Activated naive CD8-positive, alpha-beta T cell treated with anti-CD3 and anti-CD28 coated beads, Interleukin-2, amount 10 ng/mL, durations not matched to agents 7 days and 5 days (primary cell): ENCODE results near the gene VANGL2. TPM values are rescaled to one million over a fixed set of nuclear protein-coding genes. Genes with fewer than 3 reads are reported as not detected.

Experiments used
- ATAC-seq: fragments of 150-1000 bp; cut with Tn5 transposase; one replicate; pipeline ENCODE4 v1.10.0; 2021; ENCODE audit warnings: low read depth, moderate library complexity
- POLR2A ChIA-PET: fragments of 350-600 bp; sonication (Branson Sonifier 250); formaldehyde crosslinking; loops from one replicate; lab custom pipeline; 2021; ENCODE audit warnings: antibody characterized with exemption; lab: Charles Lee
- DNase-seq: peaks from one replicate; pipeline ENCODE4 v3.0.0; 2021
- H3K27ac Mint-ChIP-seq: one replicate; pipeline ENCODE4 v1.8.0; 2022; ENCODE audit warnings: mild to moderate bottlenecking, mixed read lengths
- H3K27me3 Mint-ChIP-seq: one replicate; pipeline ENCODE4 v1.8.0; 2022; ENCODE audit warnings: mild to moderate bottlenecking, moderate library complexity, mixed read lengths
- H3K36me3 Mint-ChIP-seq: one replicate; pipeline ENCODE4 v1.8.0; 2021; ENCODE audit warnings: mild to moderate bottlenecking, mixed read lengths
- H3K4me1 Mint-ChIP-seq: one replicate; pipeline ENCODE4 v1.8.0; 2021; ENCODE audit warnings: mixed read lengths
- H3K4me3 Mint-ChIP-seq: one replicate; pipeline ENCODE4 v1.8.0; 2022; ENCODE audit warnings: mild to moderate bottlenecking, moderate library complexity, mixed read lengths
- H3K9me3 Mint-ChIP-seq: one replicate; pipeline ENCODE4 v1.8.0; 2021; ENCODE audit warnings: mixed read lengths
- total RNA-seq, 2 experiments: library from RNA; stranded (reverse); gene quantifications; one replicate each; pipeline ENCODE4 v1.2.3, GENCODE V29; 2021

Gene VANGL2
- total RNA-seq, 2 experiments from 2014 or later, result 0.06 to 0.34 TPM

- ATAC-seq, result peak; percentile 27
- H3K27me3 Mint-ChIP-seq, result no peaks in the 10 kb centered on the region
- H3K4me1 Mint-ChIP-seq, result peaks cover 33% of the 10 kb centered on the region
- POLR2A ChIA-PET, result interaction anchor here (0.6 to 1.4 kb wide), 5 partner anchors 12 to 73 kb away, joined by 3 read pairs; partner anchors contain the start of gene SLAMF6
- H3K4me3 Mint-ChIP-seq, result peak overlapping the region; percentile 23
- H3K36me3 Mint-ChIP-seq, result peaks cover 5% of the 10 kb centered on the region
- no peaks in the 10 kb centered on the region for H3K9me3 Mint-ChIP-seq
- DNase-seq, result no peak
- peak overlapping the region; percentile 65 for H3K27ac Mint-ChIP-seq
Observed at GRCh38 chr1:160451119-160451858, 50.9 kb downstream of the VANGL2 start.

GRCh38 chr1:160451859-160452232 is 51.5 kb downstream of the VANGL2 start:
- POLR2A ChIA-PET, result interaction anchor here (0.6 to 1.4 kb wide), 4 partner anchors 12 to 72 kb away, joined by 3 read pairs; partner anchors contain the start of gene SLAMF6
- Mint-ChIP-seq H3K4me3 (peak overlapping the region; percentile 23), H3K9me3 (no peaks in the 10 kb centered on the region), H3K4me1 (peaks cover 30% of the 10 kb centered on the region), H3K27me3 (no peaks in the 10 kb centered on the region), H3K27ac (peak overlapping the region; percentile 65), H3K36me3 (peaks cover 5% of the 10 kb centered on the region)
- ATAC-seq (no peak), DNase-seq (no peak)

- H3K27ac Mint-ChIP-seq, result peak overlapping the region; percentile 54
- peaks cover 5% of the 10 kb centered on the region for H3K36me3 Mint-ChIP-seq
- no peak for DNase-seq
- ATAC-seq, result no peak
- POLR2A ChIA-PET, result no interaction called here
- H3K9me3 Mint-ChIP-seq, result no peaks in the 10 kb centered on the region
- H3K4me3 Mint-ChIP-seq, result peak overlapping the region; percentile 1
- peaks cover 24% of the 10 kb centered on the region for H3K4me1 Mint-ChIP-seq
- no peaks in the 10 kb centered on the region for H3K27me3 Mint-ChIP-seq
Observed at GRCh38 chr1:160453443-160453842, 53.1 kb downstream of the VANGL2 start.

GRCh38 chr1:160454371-160455152 is 54.2 kb downstream of the VANGL2 start:
- no peak for ATAC-seq
- no peak overlapping the region for H3K27ac Mint-ChIP-seq
- no peak overlapping the region for H3K4me3 Mint-ChIP-seq

GRCh38 chr1:160455153-160455517 is 54.8 kb downstream of the VANGL2 start:
- Mint-ChIP-seq H3K4me3 (no peak overlapping the region), H3K27ac (peak overlapping the region; percentile 50), H3K9me3 (no peaks in the 10 kb centered on the region), H3K4me1 (peaks cover 29% of the 10 kb centered on the region), H3K27me3 (no peaks in the 10 kb centered on the region), H3K36me3 (peaks cover 5% of the 10 kb centered on the region)
- DNase-seq (no peak), ATAC-seq (no peak)
- POLR2A ChIA-PET, result interaction anchor here (0.7 kb wide), 1 partner anchor 8 kb away, joined by 3 read pairs; no protein-coding TSS in a partner anchor

More at GRCh38 chr1:160454371-160455152, 54.2 kb downstream of the VANGL2 start:
- Mint-ChIP-seq H3K9me3 (no peaks in the 10 kb centered on the region), H3K27me3 (no peaks in the 10 kb centered on the region), H3K4me1 (peaks cover 28% of the 10 kb centered on the region), H3K36me3 (peaks cover 5% of the 10 kb centered on the region)
- POLR2A ChIA-PET, result no interaction called here
- no peak for DNase-seq

GRCh38 chr1:160459056-160459455 is 58.7 kb downstream of the VANGL2 start:
- no peak overlapping the region for H3K27ac Mint-ChIP-seq
- POLR2A ChIA-PET, result no interaction called here
- H3K4me3 Mint-ChIP-seq, result no peak overlapping the region
- no peaks in the 10 kb centered on the region for H3K27me3 Mint-ChIP-seq
- H3K4me1 Mint-ChIP-seq, result peaks cover 36% of the 10 kb centered on the region
- ATAC-seq (no peak), DNase-seq (no peak)
- H3K9me3 Mint-ChIP-seq, result peaks cover 1% of the 10 kb centered on the region
- H3K36me3 Mint-ChIP-seq, result no peaks in the 10 kb centered on the region

- ATAC-seq, result no peak
Observed at GRCh38 chr1:160459687-160460086, 59.3 kb downstream of the VANGL2 start.

GRCh38 chr1:160460214-160460642 is 59.9 kb downstream of the VANGL2 start:
- DNase-seq (no peak), ATAC-seq (no peak)
- Mint-ChIP-seq H3K4me1 (peaks cover 38% of the 10 kb centered on the region), H3K4me3 (peak overlapping the region; percentile 66), H3K36me3 (peaks cover 2% of the 10 kb centered on the region), H3K27ac (peak overlapping the region; percentile 87), H3K9me3 (peaks cover 1% of the 10 kb centered on the region), H3K27me3 (no peaks in the 10 kb centered on the region)
- POLR2A ChIA-PET, result no interaction called here

More at GRCh38 chr1:160459687-160460086, 59.3 kb downstream of the VANGL2 start:
- Mint-ChIP-seq H3K27ac (no peak overlapping the region), H3K9me3 (peaks cover 1% of the 10 kb centered on the region), H3K36me3 (no peaks in the 10 kb centered on the region), H3K4me3 (no peak overlapping the region), H3K27me3 (no peaks in the 10 kb centered on the region), H3K4me1 (peaks cover 40% of the 10 kb centered on the region)
- no peak for DNase-seq
- POLR2A ChIA-PET, result no interaction called here

GRCh38 chr1:160460683-160461287 is 60.4 kb downstream of the VANGL2 start:
- H3K27ac Mint-ChIP-seq, result peak overlapping the region; percentile 87
- H3K4me1 Mint-ChIP-seq, result peaks cover 38% of the 10 kb centered on the region
- peaks cover 1% of the 10 kb centered on the region for H3K9me3 Mint-ChIP-seq
- no peaks in the 10 kb centered on the region for H3K27me3 Mint-ChIP-seq
- H3K36me3 Mint-ChIP-seq, result peaks cover 5% of the 10 kb centered on the region
- peak overlapping the region; percentile 66 for H3K4me3 Mint-ChIP-seq
- DNase-seq (no peak), ATAC-seq (peak; percentile 53)
- POLR2A ChIA-PET, result no interaction called here

GRCh38 chr1:160465123-160465522 is 64.8 kb downstream of the VANGL2 start:
- H3K4me3 Mint-ChIP-seq, result no peak overlapping the region
- H3K27me3 Mint-ChIP-seq, result no peaks in the 10 kb centered on the region
- H3K9me3 Mint-ChIP-seq, result peaks cover 1% of the 10 kb centered on the region
- POLR2A ChIA-PET, result no interaction called here
- H3K27ac Mint-ChIP-seq, result no peak overlapping the region
- H3K4me1 Mint-ChIP-seq, result peaks cover 53% of the 10 kb centered on the region
- no peak for DNase-seq
- peaks cover 10% of the 10 kb centered on the region for H3K36me3 Mint-ChIP-seq
- no peak for ATAC-seq

- Mint-ChIP-seq H3K27me3 (no peaks in the 10 kb centered on the region), H3K9me3 (peaks cover 1% of the 10 kb centered on the region), H3K36me3 (peaks cover 10% of the 10 kb centered on the region), H3K4me1 (peaks cover 45% of the 10 kb centered on the region), H3K27ac (peak overlapping the region; percentile 52), H3K4me3 (no peak overlapping the region)
- DNase-seq (no peak), ATAC-seq (no peak)
- POLR2A ChIA-PET, result interaction anchor here (1.2 kb wide), 1 partner anchor 38 kb away, joined by 3 read pairs; no protein-coding TSS in a partner anchor
Observed at GRCh38 chr1:160466961-160467360, 66.6 kb downstream of the VANGL2 start.

GRCh38 chr1:160467576-160467975 is 67.2 kb downstream of the VANGL2 start:
- ATAC-seq, result no peak
- peak overlapping the region; percentile 59 for H3K27ac Mint-ChIP-seq

GRCh38 chr1:160471253-160471652 is 70.9 kb downstream of the VANGL2 start:
- peaks cover 25% of the 10 kb centered on the region for H3K4me1 Mint-ChIP-seq
- no peak for DNase-seq
- POLR2A ChIA-PET, result interaction anchor here (0.5 kb wide), 1 partner anchor 43 kb away, joined by 3 read pairs; no protein-coding TSS in a partner anchor

More at GRCh38 chr1:160467576-160467975, 67.2 kb downstream of the VANGL2 start:
- Mint-ChIP-seq H3K27me3 (no peaks in the 10 kb centered on the region), H3K36me3 (peaks cover 10% of the 10 kb centered on the region), H3K4me3 (peak overlapping the region; percentile 11), H3K4me1 (peaks cover 44% of the 10 kb centered on the region), H3K9me3 (no peaks in the 10 kb centered on the region)
- POLR2A ChIA-PET, result no interaction called here
- no peak for DNase-seq

More at GRCh38 chr1:160471253-160471652, 70.9 kb downstream of the VANGL2 start:
- Mint-ChIP-seq H3K27me3 (no peaks in the 10 kb centered on the region), H3K9me3 (no peaks in the 10 kb centered on the region), H3K36me3 (peaks cover 5% of the 10 kb centered on the region), H3K4me3 (no peak overlapping the region), H3K27ac (no peak overlapping the region)
- ATAC-seq, result peak; percentile 61
